Loucy (cell line): ENCODE data around the gene PLCD3.
A peak's percentile ranks its signal among the peaks of the same experiment; 100 is the strongest.

Source experiments
- H2AFZ ChIP-seq: fragments of 200-600 bp; sonication (generic); 2 replicates; pipeline ENCODE4 v1.6.0; 2016; ENCODE audit warnings: antibody characterized with exemption, mild to moderate bottlenecking, low read length, moderate library complexity
- H3F3A ChIP-seq: fragments of 200-600 bp; 2 replicates; pipeline ENCODE4 v1.6.0; 2016; ENCODE audit warnings: antibody characterized with exemption, low read depth, mild to moderate bottlenecking
- H3K27me3 ChIP-seq: fragments of 200-600 bp; sonication (generic); 2 replicates; pipeline ENCODE4 v1.6.1; 2014; ENCODE audit warnings: low read length, mild to moderate bottlenecking; ENCODE audit not compliant: insufficient read depth, poor library complexity, severe bottlenecking
- H3K36me3 ChIP-seq: fragments of 200-600 bp; sonication (generic); 2 replicates; pipeline ENCODE4 v1.6.1; 2016; ENCODE audit warnings: low read length; ENCODE audit not compliant: insufficient read depth
- H3K4me1 ChIP-seq: fragments of 200-600 bp; sonication (generic); 2 replicates; pipeline ENCODE4 v1.5.1; 2014; ENCODE audit warnings: low read length, mild to moderate bottlenecking; ENCODE audit not compliant: insufficient read depth, poor library complexity, severe bottlenecking
- H3K4me2 ChIP-seq: fragments of 200-600 bp; sonication (generic); 2 replicates; pipeline ENCODE4 v1.6.0; 2014; ENCODE audit warnings: antibody characterized with exemption, low read length, low read depth, mild to moderate bottlenecking; ENCODE audit not compliant: poor library complexity, severe bottlenecking
- H3K4me3 ChIP-seq: fragments of 200-600 bp; sonication (generic); 2 replicates; pipeline ENCODE4 v1.5.1; 2014; ENCODE audit warnings: low read length, mild to moderate bottlenecking, mixed read lengths; ENCODE audit not compliant: poor library complexity, severe bottlenecking
- H3K79me2 ChIP-seq: fragments of 200-600 bp; sonication (generic); 2 replicates; pipeline ENCODE4 v1.6.1; 2014; ENCODE audit warnings: low read length; ENCODE audit not compliant: insufficient read depth
- H3K9ac ChIP-seq: fragments of 200-600 bp; sonication (generic); 2 replicates; pipeline ENCODE4 v1.6.0; 2014; ENCODE audit warnings: mild to moderate bottlenecking, low read depth, low read length, moderate library complexity; ENCODE audit not compliant: poor library complexity, severe bottlenecking
- H3K9me2 ChIP-seq: fragments of 200-600 bp; sonication (generic); replicated peaks from 2 replicates; pipeline ENCODE4 v1.6.1; 2016; ENCODE audit warnings: low read depth, low read length, mixed read lengths
- H3K9me3 ChIP-seq: fragments of 200-600 bp; sonication (generic); 2 replicates; pipeline ENCODE4 v1.6.1; 2014; ENCODE audit warnings: mild to moderate bottlenecking, antibody characterized with exemption, low read length, low read depth; ENCODE audit not compliant: insufficient read depth
- H4K20me1 ChIP-seq: fragments of 200-600 bp; sonication (generic); 2 replicates; pipeline ENCODE4 v1.6.0; 2014; ENCODE audit warnings: antibody characterized with exemption, low read length, mild to moderate bottlenecking; ENCODE audit not compliant: insufficient read depth, poor library complexity, severe bottlenecking
- CTCF ChIP-seq: fragments of 200-600 bp; sonication (generic); conservative IDR thresholded peaks from 2 replicates; pipeline ENCODE4 v1.5.1; 2014; ENCODE audit warnings: mild to moderate bottlenecking, antibody characterized with exemption, low read length
- EZH2phosphoT487 ChIP-seq: fragments of 200-600 bp; IDR thresholded peaks from 2 replicates; pipeline ENCODE4 v1.6.1; 2018; ENCODE audit warnings: antibody characterized with exemption, mild to moderate bottlenecking, moderate library complexity, borderline replicate concordance

PLCD3 gene

GRCh38 chr17:45164734-45165269, 32.5 kb upstream of the PLCD3 start:
- no peaks in the 10 kb centered on the region for H3K9me3 ChIP-seq
- peaks cover 27% of the 10 kb centered on the region for H3K4me1 ChIP-seq
- H3K36me3 ChIP-seq = no peaks in the 10 kb centered on the region
- H3K79me2 ChIP-seq = peaks cover 24% of the 10 kb centered on the region
- H2AFZ ChIP-seq = no peak overlapping the region
- no peak overlapping the region for H3K9ac ChIP-seq
- TF ChIP-seq EZH2phosphoT487 (no peak), CTCF (no peak)
- H4K20me1 ChIP-seq = peaks cover 4% of the 10 kb centered on the region
- no peaks in the 10 kb centered on the region for H3F3A ChIP-seq
- no peak overlapping the region for H3K4me3 ChIP-seq
- peaks cover 4% of the 10 kb centered on the region for H3K27me3 ChIP-seq
- H3K9me2 ChIP-seq = no peaks in the 10 kb centered on the region
- H3K4me2 ChIP-seq = peak overlapping the region; percentile 45

- Histone ChIP-seq H3K9ac (peak overlapping the region; percentile 82), H2AFZ (peak overlapping the region; percentile 30; the same call in 1 of the 2 replicates), H3K36me3 (no peaks in the 10 kb centered on the region), H3K4me3 (peak overlapping the region; percentile 77), H3F3A (no peaks in the 10 kb centered on the region), H3K9me3 (no peaks in the 10 kb centered on the region), H3K79me2 (peaks cover 35% of the 10 kb centered on the region), H3K9me2 (no peaks in the 10 kb centered on the region), H3K4me1 (peaks cover 34% of the 10 kb centered on the region), H3K27me3 (peaks cover 4% of the 10 kb centered on the region), H4K20me1 (peaks cover 4% of the 10 kb centered on the region), H3K4me2 (peak overlapping the region; percentile 89)
- TF ChIP-seq CTCF (no peak), EZH2phosphoT487 (no peak)
Observed at GRCh38 chr17:45162025-45162687, 29.8 kb upstream of the PLCD3 start.

- Histone ChIP-seq H4K20me1 (peaks cover 4% of the 10 kb centered on the region), H3K27me3 (peaks cover 4% of the 10 kb centered on the region)
- TF ChIP-seq EZH2phosphoT487 (no peak), CTCF (no peak)
Observed at GRCh38 chr17:45161288-45162024, 29.1 kb upstream of the PLCD3 start, which contains the start of gene HEXIM2. HEXIM2 (plus strand) TSS chr17:45161875; CDS start chr17:45162794, 919 bp downstream.

More at GRCh38 chr17:45161288-45162024, 29.1 kb upstream of the PLCD3 start, which contains the start of gene HEXIM2:
- no peaks in the 10 kb centered on the region for H3F3A ChIP-seq
- peak within 1 kb of the TSS; percentile 89 for H3K4me2 ChIP-seq
- H3K79me2 ChIP-seq = peaks cover 35% of the 10 kb centered on the region
- peak within 1 kb of the TSS; percentile 97 for H3K9ac ChIP-seq
- H3K4me3 ChIP-seq = peak within 1 kb of the TSS; percentile 77
- H3K4me1 ChIP-seq = peaks cover 34% of the 10 kb centered on the region
- H3K9me3 ChIP-seq = no peaks in the 10 kb centered on the region
- H3K36me3 ChIP-seq = no peaks in the 10 kb centered on the region
- H3K9me2 ChIP-seq = no peaks in the 10 kb centered on the region
- peak within 1 kb of the TSS; percentile 41 for H2AFZ ChIP-seq
